HL-60 (cell line): ENCODE results near the gene NENF.

Experiments
- DNase-seq, 2 experiments: peaks; one replicate each; pipeline ENCODE4 v3.0.0-alpha.2; 2010 to 2020; ENCODE audit warnings: low read depth in 1 of 2, low spot score in 1 of 2
- H3K27ac ChIP-seq: fragments of 250-450 bp; sonication (Bioruptor Pico); replicated peaks from 2 replicates; pipeline ENCODE4 v1.5.1; 2020; ENCODE audit warnings: mild to moderate bottlenecking, moderate library complexity
- H3K27me3 ChIP-seq: fragments of 250-450 bp; sonication (Bioruptor Pico); 2 replicates; pipeline ENCODE4 v1.5.1; 2021; ENCODE audit warnings: mild to moderate bottlenecking, moderate library complexity; ENCODE audit not compliant: insufficient read depth, poor library complexity, severe bottlenecking
- H3K4me3 ChIP-seq: replicated peaks from 2 replicates; pipeline ENCODE4 v1.5.1; 2011; ENCODE audit warnings: mild to moderate bottlenecking, control low read depth, low read length; ENCODE audit not compliant: insufficient read depth
- CTCF ChIP-seq: IDR thresholded peaks from one replicate; pipeline ENCODE4 v1.5.1; 2011; ENCODE audit warnings: low read length, control low read depth, inconsistent platforms; ENCODE audit not compliant: insufficient read depth
- GABPA ChIP-seq: IDR thresholded peaks from 2 replicates; pipeline ENCODE4 v1.6.1; 2012; ENCODE audit warnings: low read depth
- POLR2AphosphoS5 ChIP-seq: IDR thresholded peaks from 2 replicates; pipeline ENCODE4 v1.6.1; 2012; ENCODE audit warnings: low read depth
- REST ChIP-seq: IDR thresholded peaks from 2 replicates; pipeline ENCODE4 v1.6.1; 2012; ENCODE audit warnings: low read depth; ENCODE audit not compliant: insufficient replicate concordance
- SPI1 ChIP-seq: IDR thresholded peaks from 2 replicates; pipeline ENCODE4 v1.6.1; 2012; ENCODE audit warnings: low read depth, mild to moderate bottlenecking, borderline replicate concordance

NENF gene

GRCh38 chr1:212428496-212428895 is 4.2 kb upstream of the NENF start:
- Histone ChIP-seq H3K4me3 (no peak overlapping the region), H3K27me3 (no peaks in the 10 kb centered on the region), H3K27ac (no peak overlapping the region)
- no peak for TF ChIP-seq REST
- TF ChIP-seq SPI1 = no peak
- TF ChIP-seq POLR2AphosphoS5 = no peak
- no peak for TF ChIP-seq CTCF
- TF ChIP-seq GABPA = no peak
- no peak for DNase-seq

- DNase-seq = no peak
- no peaks in the 10 kb centered on the region for H3K27me3 ChIP-seq
- no peak overlapping the region for H3K4me3 ChIP-seq
- no peak overlapping the region for H3K27ac ChIP-seq
- TF ChIP-seq REST = no peak
- TF ChIP-seq SPI1 = no peak
- no peak for TF ChIP-seq CTCF
- TF ChIP-seq POLR2AphosphoS5 = no peak
- no peak for TF ChIP-seq GABPA
Observed at GRCh38 chr1:212430416-212430815, 2.3 kb upstream of the NENF start.

DNA sequence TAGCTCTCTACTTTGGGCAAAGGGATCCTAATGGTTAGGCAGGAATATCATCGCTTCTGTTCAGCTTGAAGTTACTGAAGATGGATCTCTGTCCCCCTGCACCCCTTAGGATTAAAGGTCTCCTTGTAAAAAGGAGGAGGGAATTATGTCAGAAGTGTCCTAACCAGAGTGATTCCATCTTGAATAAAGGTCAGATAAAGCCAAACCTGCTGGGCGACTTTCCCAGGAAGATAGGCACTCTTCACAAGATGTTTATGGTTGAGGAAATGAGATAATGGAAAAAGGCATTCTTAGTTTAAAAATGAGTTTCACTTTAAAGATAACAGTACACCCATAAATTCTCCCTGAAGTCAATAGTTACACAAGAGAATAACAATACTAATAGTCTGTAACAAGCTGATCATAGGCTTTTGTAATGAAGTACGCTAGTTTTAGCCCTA is 1.7 kb upstream of the NENF start:
- no peaks in the 10 kb centered on the region for H3K27me3 ChIP-seq
- no peak overlapping the region for H3K4me3 ChIP-seq
- DNase-seq = no peak
- TF ChIP-seq REST = no peak
- no peak for TF ChIP-seq SPI1
- TF ChIP-seq GABPA = no peak
- no peak for TF ChIP-seq CTCF
- no peak for TF ChIP-seq POLR2AphosphoS5
- no peak overlapping the region for H3K27ac ChIP-seq
